OCI-LY7 (cell line): ENCODE measurements around the gene LIMS1. TPM values are rescaled to one million over a fixed set of nuclear protein-coding genes. Genes with fewer than 3 reads are reported as not detected.

ENCODE experiments used
- BruUV-seq: library from RNA; stranded (reverse); fragments of 400-500 nt; replicated peaks from 2 replicates; lab custom pipeline; 2021; lab: Mats Ljungman, UMichigan
- CTCF ChIA-PET: fragments of 300-600 bp; sonication (Branson Sonifier 250); formaldehyde crosslinking; loops from one replicate; lab custom pipeline; 2022; ENCODE audit warnings: antibody characterized with exemption; ENCODE audit not compliant: unreplicated experiment; lab: Charles Lee
- POLR2A ChIA-PET: fragments of 300-600 bp; sonication (Branson Sonifier 250); formaldehyde crosslinking; loops from one replicate; lab custom pipeline; 2022; ENCODE audit warnings: antibody characterized with exemption; lab: Charles Lee
- DNase-seq: peaks from one replicate; pipeline ENCODE4 v3.0.0-alpha.2; 2015; ENCODE audit warnings: low spot score
- H2AFZ ChIP-seq: fragments of 200-600 bp; sonication (generic), shearing (Covaris generic); 2 replicates; pipeline ENCODE4 v1.6.1; 2014; ENCODE audit warnings: mild to moderate bottlenecking, antibody characterized with exemption, low read length, moderate library complexity
- H3K27ac ChIP-seq: fragments of 200-600 bp; sonication (generic); 2 replicates; pipeline ENCODE4 v1.5.1; 2014; ENCODE audit warnings: mixed run types, low read depth, mild to moderate bottlenecking, moderate library complexity, low read length, inconsistent platforms; ENCODE audit not compliant: poor library complexity, severe bottlenecking
- H3K36me3 ChIP-seq: fragments of 200-600 bp; sonication (generic); 2 replicates; pipeline ENCODE4 v1.6.1; 2014; ENCODE audit warnings: mild to moderate bottlenecking, antibody characterized with exemption, low read length, moderate library complexity, mixed read lengths; ENCODE audit not compliant: insufficient read depth
- H3K4me1 ChIP-seq: fragments of 200-600 bp; sonication (generic); 2 replicates; pipeline ENCODE4 v1.5.1; 2014; ENCODE audit warnings: mild to moderate bottlenecking, low read length; ENCODE audit not compliant: insufficient read depth, poor library complexity, severe bottlenecking
- H3K4me2 ChIP-seq: fragments of 200-600 bp; sonication (generic); 2 replicates; pipeline ENCODE4 v1.6.1; 2014; ENCODE audit warnings: mild to moderate bottlenecking, low read length
- H3K4me3 ChIP-seq: fragments of 200-600 bp; sonication (generic); 2 replicates; pipeline ENCODE4 v1.5.1; 2014; ENCODE audit warnings: mild to moderate bottlenecking, low read depth, low read length; ENCODE audit not compliant: poor library complexity, severe bottlenecking
- H3K79me2 ChIP-seq: fragments of 200-600 bp; sonication (generic); 2 replicates; pipeline ENCODE4 v1.6.1; 2016; ENCODE audit warnings: low read depth, mild to moderate bottlenecking, low read length, moderate library complexity, mixed read lengths; ENCODE audit not compliant: insufficient read depth
- H3K9me2 ChIP-seq: fragments of 200-600 bp; sonication (generic); 2 replicates; pipeline ENCODE4 v1.6.1; 2016; ENCODE audit warnings: mild to moderate bottlenecking, low read length, mixed read lengths; ENCODE audit not compliant: insufficient read depth
- H3K9me3 ChIP-seq: fragments of 200-600 bp; sonication (generic); 2 replicates; pipeline ENCODE4 v1.6.1; 2014; ENCODE audit warnings: mild to moderate bottlenecking, mixed run types, low read length, mixed read lengths
- H4K20me1 ChIP-seq: fragments of 200-600 bp; sonication (generic); 2 replicates; pipeline ENCODE4 v1.6.1; 2014; ENCODE audit warnings: mild to moderate bottlenecking, antibody characterized with exemption, low read length, moderate library complexity, mixed read lengths; ENCODE audit not compliant: insufficient read depth
- EZH2phosphoT487 ChIP-seq: fragments of 200-600 bp; sonication (generic); IDR thresholded peaks from 2 replicates; pipeline ENCODE4 v1.6.1; 2018; ENCODE audit warnings: low read depth, borderline replicate concordance, mild to moderate bottlenecking, mixed run types, antibody characterized with exemption, low read length, moderate library complexity, mixed read lengths
- intact Hi-C: fragments of 100-400 bp; cut with micrococcal nuclease; formaldehyde crosslinking; loops from one replicate; pipeline ENCODE4 v1.10.0; 2022; ENCODE audit not compliant: unreplicated experiment
- total RNA-seq, 2 experiments: library from RNA; depleted of rRNA in 1 of 2; stranded (reverse); fragments of >200 nt in 1 of 2; shearing (Covaris generic) in 1 of 2; gene quantifications; 2 replicates each; pipeline ENCODE4 v1.2.3, GENCODE V29; 2014 to 2022
- TF ChIP-seq, protein P1 (sequence below): fragments of 200-600 bp; sonication (generic); conservative IDR thresholded peaks from 2 replicates; pipeline ENCODE4 v1.5.1; 2014; ENCODE audit warnings: mild to moderate bottlenecking, antibody characterized with exemption, low read length, moderate library complexity, mixed read lengths

The LIMS1 gene
- total RNA-seq, 2 experiments from 2014 or later: 53.3 to 74.7 TPM

DNA sequence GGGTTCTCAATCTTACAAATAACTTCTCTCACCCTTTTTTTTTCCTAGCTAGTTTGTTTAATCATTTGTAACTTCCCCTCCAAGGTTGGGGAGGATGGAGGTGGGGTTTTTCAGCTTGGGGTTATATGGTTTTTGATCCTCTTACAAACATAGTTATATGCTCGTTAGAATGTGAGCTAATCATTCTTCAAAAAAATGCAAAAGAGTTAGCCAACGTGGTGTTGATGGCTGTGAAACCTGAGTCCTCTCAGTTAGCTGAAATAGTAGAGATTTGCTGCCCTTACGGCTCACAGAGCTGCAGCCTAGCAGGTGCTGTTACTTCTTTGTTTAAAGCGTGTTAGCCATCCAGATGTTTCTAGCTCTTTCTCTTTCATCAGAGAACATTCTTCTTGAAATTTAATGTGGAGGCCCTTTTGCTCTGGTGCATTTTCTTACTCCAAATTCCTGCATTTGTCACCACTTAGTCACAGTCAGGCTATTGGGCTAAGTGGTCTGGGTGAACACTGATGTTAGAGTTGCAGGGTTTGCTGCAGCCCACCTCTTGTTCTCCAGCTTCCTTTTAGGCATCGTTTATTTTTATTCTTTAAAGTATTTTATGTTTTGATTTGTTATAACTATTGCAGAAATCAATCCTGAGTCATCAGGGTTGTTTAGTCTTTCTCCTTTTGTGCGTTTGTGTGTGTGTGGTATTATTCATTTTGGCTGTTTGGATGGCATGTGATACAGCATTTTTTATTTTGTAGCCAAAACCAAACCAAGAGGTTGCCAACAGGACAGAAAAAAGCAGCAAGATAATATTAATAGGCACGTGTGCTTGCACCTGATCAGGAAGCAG, 41.1 kb downstream of the LIMS1 start:
- Histone ChIP-seq H3K9me2 (no peaks in the 10 kb centered on the region), H3K36me3 (no peaks in the 10 kb centered on the region), H2AFZ (no peak overlapping the region; the same call in 1 of the 2 replicates), H3K27ac (no peak overlapping the region), H3K79me2 (no peaks in the 10 kb centered on the region), H3K4me1 (peaks cover 15% of the 10 kb centered on the region), H4K20me1 (peaks cover 19% of the 10 kb centered on the region), H3K4me3 (no peak overlapping the region), H3K4me2 (peak overlapping the region; percentile 38), H3K9me3 (no peaks in the 10 kb centered on the region)
- ChIA-PET POLR2A (interaction anchor here (0.5 to 3.9 kb wide), 8 partner anchors 10 to 155 kb away, joined by 3 to 19 read pairs (median 4); no protein-coding TSS in a partner anchor), CTCF (interaction anchor here (0.6 kb wide), 2 partner anchors 9 to 243 kb away, joined by 3 to 4 read pairs; no protein-coding TSS in a partner anchor)
- TF ChIP-seq, protein P1, sequence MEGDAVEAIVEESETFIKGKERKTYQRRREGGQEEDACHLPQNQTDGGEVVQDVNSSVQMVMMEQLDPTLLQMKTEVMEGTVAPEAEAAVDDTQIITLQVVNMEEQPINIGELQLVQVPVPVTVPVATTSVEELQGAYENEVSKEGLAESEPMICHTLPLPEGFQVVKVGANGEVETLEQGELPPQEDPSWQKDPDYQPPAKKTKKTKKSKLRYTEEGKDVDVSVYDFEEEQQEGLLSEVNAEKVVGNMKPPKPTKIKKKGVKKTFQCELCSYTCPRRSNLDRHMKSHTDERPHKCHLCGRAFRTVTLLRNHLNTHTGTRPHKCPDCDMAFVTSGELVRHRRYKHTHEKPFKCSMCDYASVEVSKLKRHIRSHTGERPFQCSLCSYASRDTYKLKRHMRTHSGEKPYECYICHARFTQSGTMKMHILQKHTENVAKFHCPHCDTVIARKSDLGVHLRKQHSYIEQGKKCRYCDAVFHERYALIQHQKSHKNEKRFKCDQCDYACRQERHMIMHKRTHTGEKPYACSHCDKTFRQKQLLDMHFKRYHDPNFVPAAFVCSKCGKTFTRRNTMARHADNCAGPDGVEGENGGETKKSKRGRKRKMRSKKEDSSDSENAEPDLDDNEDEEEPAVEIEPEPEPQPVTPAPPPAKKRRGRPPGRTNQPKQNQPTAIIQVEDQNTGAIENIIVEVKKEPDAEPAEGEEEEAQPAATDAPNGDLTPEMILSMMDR: no peak
- TF ChIP-seq EZH2phosphoT487: no peak
- DNase-seq: peak; percentile 30
- BruUV-seq: no TSS peak
- intact Hi-C loops: no loop called here

DNA sequence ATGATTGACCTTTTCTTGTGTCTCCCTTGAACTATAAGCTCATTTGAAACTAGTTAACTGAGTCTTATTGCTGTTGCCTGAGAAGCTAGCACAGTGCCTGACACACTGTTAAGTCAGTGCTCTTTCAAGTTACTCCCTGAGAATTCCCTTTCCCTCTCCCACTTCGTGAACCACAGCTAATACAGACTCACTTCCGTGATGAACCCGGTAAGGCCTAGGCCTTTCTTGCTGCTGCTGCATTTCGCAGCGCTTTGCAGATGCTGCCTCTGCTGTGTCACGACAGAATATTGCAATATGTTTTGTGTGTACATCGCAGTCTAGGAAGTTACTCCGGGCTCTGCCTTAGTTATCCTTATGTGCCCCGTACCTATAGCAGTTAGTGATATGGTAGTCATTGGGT, 42.8 kb downstream of the LIMS1 start:
- TF ChIP-seq, protein P1: no peak
- no peak for TF ChIP-seq EZH2phosphoT487
- Histone ChIP-seq H3K36me3 (no peaks in the 10 kb centered on the region), H3K4me3 (no peak overlapping the region), H3K27ac (no peak overlapping the region), H4K20me1 (peaks cover 12% of the 10 kb centered on the region), H3K4me1 (peaks cover 15% of the 10 kb centered on the region), H3K9me2 (no peaks in the 10 kb centered on the region), H3K9me3 (no peaks in the 10 kb centered on the region), H3K4me2 (no peak overlapping the region), H2AFZ (no peak overlapping the region), H3K79me2 (no peaks in the 10 kb centered on the region)
- no peak for DNase-seq
- CTCF ChIA-PET: interaction anchor here (0.7 kb wide), 1 partner anchor 27 kb away, joined by 3 read pairs; no protein-coding TSS in a partner anchor
- intact Hi-C loops: no loop called here
- no TSS peak for BruUV-seq
- POLR2A ChIA-PET: interaction anchor here (1.4 to 3.9 kb wide), 2 partner anchors 9 kb away, joined by 5 to 19 read pairs; no protein-coding TSS in a partner anchor
